ENCODE results near the gene SPEM2. TPM values are rescaled to one million over a fixed set of nuclear protein-coding genes. Genes with fewer than 3 reads are reported as not detected.
"Not testable (repeated sequence)": the region's sequence is repeated elsewhere in the genome, so short reads cannot be mapped to it uniquely, and the experiment has no call there.

The SPEM2 gene
- total and polyA plus RNA-seq, 2 of the 8 experiments (the other 6 are each of a cell fraction or from before 2014, with no cell fraction given) = 0.03 TPM; not detected in 1

GRCh38 chr17:7471729-7472128 is 46.3 kb downstream of the SPEM2 start (continued):
- TF ChIP-seq MAFK (IDR thresholded peaks at IDR 0.05; ENCODE audit: low read depth, low read length) = no peak
- no peak for TF ChIP-seq TBP (IDR thresholded peaks at IDR 0.05; ENCODE audit: low read depth, low read length)
- TF ChIP-seq BCL11A (IDR thresholded peaks at IDR 0.05; ENCODE audit: low read depth in 2 of 2, low read length in 2 of 2) = no peak

- H2BK20ac ChIP-seq (ENCODE audit: low read length); H2BK120ac ChIP-seq (replicated peaks; ENCODE audit: low read depth, low read length); H3K27me3 ChIP-seq (replicated peaks in 1 of 4; ENCODE audit: control insufficient read depth in 3 of 4, extremely low read depth in 1 of 4, insufficient read depth in 3 of 4, low read length in 3 of 4); H4K20me1 ChIP-seq (replicated peaks in 1 of 2; ENCODE audit: control insufficient read depth in 1 of 2, insufficient read depth in 2 of 2, low read length in 2 of 2); H3K23me2 ChIP-seq (ENCODE audit: low read depth, low read length); H4K5ac ChIP-seq (ENCODE audit: insufficient read length, low read depth, low read length); DNase-seq (ENCODE audit: low read depth in 1 of 2, low spot score in 2 of 2); H2BK15ac ChIP-seq (ENCODE audit: low read length); FAIRE-seq; H3K4me3 ChIP-seq (ENCODE audit: extremely low read depth in 1 of 4, insufficient read depth in 2 of 4, low read depth in 3 of 4, low read length in 4 of 4); H4K91ac ChIP-seq (replicated peaks; ENCODE audit: insufficient read length, low read length); H2AK5ac ChIP-seq (ENCODE audit: low read depth, low read length); H3K56ac ChIP-seq (replicated peaks; ENCODE audit: insufficient read length, low read depth, low read length); H4K8ac ChIP-seq (ENCODE audit: extremely low read depth, insufficient read depth, low read length); H3K9ac ChIP-seq (replicated peaks in 1 of 4; ENCODE audit: extremely low read depth in 1 of 4, low read depth in 3 of 4, low read length in 3 of 4); H3K27ac ChIP-seq (ENCODE audit: low read depth, low read length); H3K4me2 ChIP-seq (ENCODE audit: insufficient read depth in 1 of 2, low read depth in 2 of 2, low read length in 2 of 2); H3K9me3 ChIP-seq (ENCODE audit: insufficient read depth in 2 of 2, low read depth in 1 of 2, low read length in 1 of 2); H3K14ac ChIP-seq (ENCODE audit: insufficient read length); H3K18ac ChIP-seq (ENCODE audit: extremely low read depth, low read length); H3K23ac ChIP-seq (ENCODE audit: insufficient read length); H3K4ac ChIP-seq (replicated peaks; ENCODE audit: insufficient read length, low read depth, low read length); H2BK5ac ChIP-seq (ENCODE audit: low read depth, low read length); H3K36me3 ChIP-seq (ENCODE audit: control insufficient read depth in 2 of 4, insufficient read depth in 4 of 4, low read length in 3 of 4); H2AFZ ChIP-seq (ENCODE audit: low read length); H2BK12ac ChIP-seq (ENCODE audit: low read depth, low read length): not testable (repeated sequence)
- CTCF ChIA-PET (ENCODE audit: partially characterized antibody) = interaction anchor here (0.9 to 1.9 kb wide), 2 partner anchors 9 to 26 kb away, joined by 3 to 8 read pairs; no protein-coding TSS in a partner anchor
- POLR2A ChIA-PET (ENCODE audit: partially characterized antibody) = interaction anchor here (0.7 to 14.3 kb wide), 4 partner anchors 10 to 68 kb away, joined by 5 to 339 read pairs (median 118); partner anchors contain the start of genes CHRNB1, FGF11, POLR2A and TMEM102
- 78% methylated on average over 5 of the region's 8 CpGs; no CpG with 5 or more reads in 1 of the 2 experiments for WGBS, 2 experiments (ENCODE audit: extremely low coverage in 1 of 2, insufficient coverage in 1 of 2, insufficient read length in 1 of 2, insufficient replicate concordance in 2 of 2, low coverage in 1 of 2, low lambda C conversion rate in 2 of 2, missing lambda C conversion rate in 1 of 2)
- Histone ChIP-seq H3K79me1 (ENCODE audit: low read depth, low read length) (peaks cover 12% of the 10 kb centered on the region), H3K4me1 (replicated peaks in 1 of 4; ENCODE audit: control insufficient read depth in 3 of 4, insufficient read depth in 4 of 4, low read length in 3 of 4) (peaks cover 0 to 13% (median 11%) of the 10 kb centered on the region in 4 experiments; a peak in 6 of 7 replicates), H3K79me2 (ENCODE audit: control insufficient read depth in 1 of 2, insufficient read depth in 2 of 2, low read length in 2 of 2) (peaks cover 0 to 31% of the 10 kb centered on the region in 2 experiments; a peak in 2 of 4 replicates)
Observed at GRCh38 chr17:7474767-7475166, 49.4 kb downstream of the SPEM2 start.

Data from H1 (cell line).